Activated CD8-positive, alpha-beta memory T cell treated with anti-CD3 and anti-CD28 coated beads for 1 hour (primary cell): ENCODE data around the gene B4GALT3.

ENCODE experiments used
- DNase-seq, 2 donors: peaks; one replicate each; pipeline ENCODE4 v3.0.0-alpha.2; 2020; ENCODE audit warnings: low read depth in 1 of 2; ENCODE audit errors: extremely low read depth in 1 of 2

B4GALT3 gene

GRCh38 chr1:161206411-161207140, 29.3 kb upstream of the B4GALT3 start:
- no peak for DNase-seq

- DNase-seq, result peak; percentile 90 to 95
These were observed 24.8 kb upstream of the B4GALT3 start, which contains the start of gene NDUFS2 for GRCh38 chr1:161201836-161202712. Gene NDUFS2, plus strand, starts transcription at chr1:161202367. Its CDS starts 19 bp downstream, at chr1:161202386.

GRCh38 chr1:161200992-161201835, 23.9 kb upstream of the B4GALT3 start:
- DNase-seq, result no peak

- DNase-seq, result no peak
These were observed 23.2 kb upstream of the B4GALT3 start for GRCh38 chr1:161200421-161200991.

DNA sequence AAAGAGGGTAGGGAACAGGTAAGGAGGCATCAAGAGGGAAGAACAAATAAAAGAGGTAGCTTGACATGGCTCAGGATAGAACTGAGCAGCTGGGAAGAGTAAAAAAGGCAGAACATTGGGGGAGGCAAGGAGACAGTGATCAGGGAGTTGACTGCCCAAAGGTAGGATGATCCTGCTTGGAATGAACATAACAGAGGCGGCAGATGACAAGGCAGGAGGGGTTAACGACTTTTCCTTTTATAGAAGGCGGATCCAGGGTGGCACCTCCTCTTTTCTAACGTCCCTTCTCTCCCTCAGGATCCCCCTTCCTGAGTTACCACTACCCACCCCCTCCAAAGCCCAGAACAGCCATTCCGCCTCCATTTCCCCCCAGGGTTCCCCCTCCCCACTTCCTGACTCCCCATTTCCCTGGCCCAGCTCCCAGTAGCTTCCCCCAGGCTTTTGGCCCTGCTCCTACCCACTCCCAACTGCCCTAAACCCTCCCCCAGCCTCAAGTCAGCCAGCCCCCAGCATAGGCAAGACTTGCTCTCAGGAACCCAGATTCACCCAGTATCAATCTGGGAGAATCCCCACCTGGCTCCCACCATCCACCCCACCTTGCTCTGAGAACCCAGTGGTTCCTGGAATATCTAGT, 22.3 kb upstream of the B4GALT3 start:
- no peak for DNase-seq

- no peak for DNase-seq
These were observed 21.7 kb upstream of the B4GALT3 start, which contains the start of gene ADAMTS4 for GRCh38 chr1:161198897-161199431. Gene ADAMTS4, minus strand, starts transcription at chr1:161199054. Its CDS starts 427 bp downstream, at chr1:161198627.

- DNase-seq, result no peak
These were observed 21.0 kb upstream of the B4GALT3 start for GRCh38 chr1:161198194-161198896.

- no peak for DNase-seq
These were observed 20.4 kb upstream of the B4GALT3 start for GRCh38 chr1:161197560-161198193.

GRCh38 chr1:161196521-161197451, 19.5 kb upstream of the B4GALT3 start:
- DNase-seq, result no peak

DNA sequence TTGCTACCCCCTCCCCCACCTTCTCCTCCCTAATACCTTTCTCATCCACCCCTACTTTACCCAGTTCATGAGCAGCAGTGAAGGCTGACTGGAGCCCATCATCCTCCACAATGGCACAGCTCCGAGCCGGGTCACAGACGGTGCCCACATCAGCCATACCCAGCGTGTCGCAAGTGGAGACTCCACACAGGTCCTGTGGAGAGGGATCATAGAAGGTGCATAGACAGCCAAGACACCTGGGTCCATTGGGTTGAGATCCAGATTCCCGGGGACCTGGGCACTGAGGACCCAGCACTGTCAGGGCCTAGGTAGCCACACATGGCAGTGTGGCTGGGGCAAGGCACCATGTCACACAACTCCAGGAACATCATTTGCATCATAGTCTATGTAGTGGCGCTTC, 18.8 kb upstream of the B4GALT3 start:
- DNase-seq, result no peak

DNA sequence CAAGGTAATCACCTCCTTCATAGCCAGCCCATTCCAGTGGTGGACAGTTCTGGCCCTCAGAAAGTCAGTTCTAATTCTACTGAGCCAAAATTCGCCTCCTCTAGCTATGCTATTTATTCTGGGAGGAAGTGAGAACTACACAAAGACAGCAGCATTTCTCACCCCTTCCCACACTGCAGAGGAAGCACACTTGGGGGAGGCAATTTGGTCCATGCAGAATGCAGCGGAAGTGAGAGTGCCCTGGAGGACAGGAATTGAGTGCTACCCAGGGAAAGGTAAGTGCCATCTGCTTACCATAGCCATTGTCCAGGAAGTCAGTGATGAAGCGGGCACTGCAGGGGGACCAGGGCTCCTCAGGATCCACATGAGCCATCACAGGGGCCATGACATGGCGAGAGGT, 17.9 kb upstream of the B4GALT3 start:
- no peak for DNase-seq

GRCh38 chr1:161193561-161194235, 16.4 kb upstream of the B4GALT3 start:
- no peak for DNase-seq

- peak in 1 of 2 donors; percentile 38 for DNase-seq
These were observed 15.5 kb upstream of the B4GALT3 start for GRCh38 chr1:161192476-161193465.

DNA sequence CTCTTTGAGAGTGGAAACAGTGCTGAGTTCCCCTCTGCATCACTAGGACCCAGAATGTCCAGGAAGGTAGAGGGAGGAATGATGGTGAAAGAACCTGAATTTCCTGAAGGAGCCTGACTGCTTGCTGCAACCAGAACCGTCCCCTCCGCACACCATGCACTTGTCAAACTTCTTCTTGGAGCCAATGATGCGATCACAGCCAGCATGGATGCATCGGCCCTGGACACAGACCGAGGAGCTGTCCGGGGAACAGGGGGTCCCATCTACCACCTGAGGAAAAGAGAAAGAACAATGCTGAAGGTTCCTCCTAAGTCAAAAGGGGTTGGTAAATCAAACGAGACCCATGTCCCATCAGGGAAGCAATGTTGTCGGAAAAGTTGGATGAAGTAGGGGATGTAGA, 14.7 kb upstream of the B4GALT3 start:
- DNase-seq, result no peak

DNA sequence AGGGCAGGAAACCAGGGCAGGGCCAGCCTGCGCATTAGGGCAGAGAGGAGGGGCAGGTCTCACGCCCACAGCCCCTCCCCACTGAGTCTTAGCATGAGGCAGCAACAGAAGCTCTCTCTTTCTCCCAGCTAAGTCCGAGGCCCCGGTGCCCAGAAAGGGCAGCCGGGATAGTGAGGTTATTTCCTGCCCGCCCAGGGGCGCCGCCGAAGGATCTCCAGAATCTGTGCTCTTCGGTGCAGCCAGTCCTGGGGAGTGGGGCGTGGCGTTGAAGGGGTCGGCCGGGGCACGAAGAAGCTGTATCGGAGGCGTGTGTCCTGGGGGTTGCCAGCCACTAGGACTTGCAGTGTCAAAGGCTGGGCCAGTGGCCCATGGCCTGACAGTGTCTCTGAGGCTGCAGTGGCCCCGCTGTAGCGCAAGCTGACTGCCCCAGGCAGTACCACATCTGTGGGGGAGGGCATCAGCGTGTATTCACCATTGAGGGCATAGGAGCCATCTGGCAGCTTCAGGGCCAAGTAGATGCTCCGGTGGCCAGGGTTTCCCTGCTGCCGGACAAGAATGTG, 13.7 kb upstream of the B4GALT3 start:
- no peak for DNase-seq

GRCh38 chr1:161189036-161189435, 11.7 kb upstream of the B4GALT3 start:
- DNase-seq, result no peak
